Measurements from ENCODE around the gene L3MBTL4. TPM values are rescaled to one million over a fixed set of nuclear protein-coding genes. Genes with fewer than 3 reads are reported as not detected.

Gene L3MBTL4

Small RNA genes within 50 kb of the gene (small RNA-seq; reads per million reads assigned to genes)
- gene RNU5F-3P (ENCODE audit: low read depth): not detected
- gene RNU6-349P (ENCODE audit: low read depth): not detected
